Endothelial cell of umbilical vein (primary cell): ENCODE measurements around the gene HBM. TPM values are rescaled to one million over a fixed set of nuclear protein-coding genes. Genes with fewer than 3 reads are reported as not detected.

ENCODE experiments used
- BruUV-seq: library from RNA; stranded (reverse); fragments of 400-500 nt; replicated peaks from 2 replicates; lab custom pipeline; 2021; lab: Mats Ljungman, UMichigan
- CTCF ChIA-PET: fragments of 300-600, 350-600 bp; sonication (Branson Sonifier 250); formaldehyde crosslinking; loops from one replicate; lab custom pipeline; 2021; ENCODE audit warnings: antibody characterized with exemption, inconsistent platforms; lab: Charles Lee
- POLR2A ChIA-PET: fragments of 300-600, 350-600 bp; sonication (Branson Sonifier 250); formaldehyde crosslinking; loops from one replicate; lab custom pipeline; 2021; ENCODE audit warnings: antibody characterized with exemption, inconsistent platforms; lab: Charles Lee
- DNase-seq: peaks from one replicate; pipeline ENCODE4 v3.0.0-alpha.2; 2011; ENCODE audit warnings: low read depth, low spot score
- FAIRE-seq: peaks from 2 replicates; lab custom pipeline; 2011; peaks lifted over from hg19 to GRCh38; lab: Jason Lieb, UNC
- H2AFZ ChIP-seq: 2 replicates; pipeline ENCODE4 v1.6.0; 2012; ENCODE audit warnings: low read depth, low read length, control low read depth, inconsistent platforms
- H3K27ac ChIP-seq: 2 replicates; pipeline ENCODE4 v1.5.1; 2011; ENCODE audit warnings: low read depth, mild to moderate bottlenecking, control low read depth, low read length, moderate library complexity; ENCODE audit not compliant: insufficient read depth
- H3K27me3 ChIP-seq, 2 experiments: 2 replicates each; pipeline versions ENCODE4 v1.6.0 to v1.6.1; 2011; ENCODE audit warnings: low read length in 2 of 2, mixed read lengths in 1 of 2; ENCODE audit not compliant: control insufficient read depth in 2 of 2, insufficient read depth in 2 of 2
- H3K36me3 ChIP-seq, 2 experiments: 2 replicates in 1 of 2; 3 replicates in 1 of 2; pipeline ENCODE4 v1.5.1; 2011; ENCODE audit warnings: low read length in 2 of 2, mild to moderate bottlenecking in 1 of 2, moderate library complexity in 1 of 2; ENCODE audit not compliant: control insufficient read depth in 2 of 2, insufficient read depth in 2 of 2; ENCODE audit errors: extremely low read depth in 1 of 2
- H3K4me1 ChIP-seq: 3 replicates; pipeline ENCODE4 v1.5.1; 2011; ENCODE audit warnings: mild to moderate bottlenecking, low read length; ENCODE audit not compliant: control insufficient read depth, insufficient read depth; ENCODE audit errors: extremely low read depth
- H3K4me2 ChIP-seq: 2 replicates; pipeline ENCODE4 v1.6.1; 2011; ENCODE audit warnings: low read length, control low read depth, mixed read lengths; ENCODE audit not compliant: insufficient read depth
- H3K4me3 ChIP-seq, 3 experiments: fragments of 200-600 bp in 1 of 3; sonication (generic), shearing (Covaris generic) in 1 of 3; replicated peaks in 1 of 3; 2 replicates each; pipeline ENCODE4 v1.5.1; 2011 to 2016; ENCODE audit warnings: control low read depth in 3 of 3, low read length in 3 of 3, mild to moderate bottlenecking in 2 of 3, inconsistent platforms in 1 of 3, low read depth in 1 of 3, moderate library complexity in 1 of 3; ENCODE audit not compliant: insufficient read depth in 1 of 3
- H3K79me2 ChIP-seq: 2 replicates; pipeline ENCODE4 v1.6.0; 2012; ENCODE audit warnings: low read length, inconsistent platforms; ENCODE audit not compliant: control insufficient read depth, insufficient read depth
- H3K9ac ChIP-seq: replicated peaks from 2 replicates; pipeline ENCODE3; 2011; ENCODE audit warnings: low read length, control low read depth; ENCODE audit not compliant: insufficient read depth; ENCODE audit errors: extremely low read depth
- H3K9me1 ChIP-seq: replicated peaks from 3 replicates; pipeline ENCODE4 v1.6.0; 2011; ENCODE audit warnings: mild to moderate bottlenecking, low read length; ENCODE audit not compliant: control insufficient read depth, insufficient read depth; ENCODE audit errors: extremely low read depth
- H3K9me3 ChIP-seq: replicated peaks from 2 replicates; pipeline ENCODE4 v1.5.1; 2012; ENCODE audit warnings: low read length, inconsistent platforms; ENCODE audit not compliant: control insufficient read depth, insufficient read depth
- H4K20me1 ChIP-seq: replicated peaks from 2 replicates; pipeline ENCODE3; 2011; ENCODE audit warnings: mild to moderate bottlenecking, low read length; ENCODE audit not compliant: control insufficient read depth, insufficient read depth; ENCODE audit errors: extremely low read depth
- CTCF ChIP-seq, 2 donors: IDR thresholded peaks; 1 replicate in 1 of 2; 2 replicates in 1 of 2; pipeline ENCODE4 v1.5.1; 2011; ENCODE audit warnings: low read length in 2 of 2, mild to moderate bottlenecking in 2 of 2, moderate library complexity in 2 of 2, control low read depth in 1 of 2, inconsistent platforms in 1 of 2, low read depth in 1 of 2; ENCODE audit not compliant: insufficient read depth in 1 of 2; ENCODE audit errors: extremely low read depth in 1 of 2
- JUN ChIP-seq: IDR thresholded peaks from 2 replicates; pipeline ENCODE4 v1.6.1; 2011; ENCODE audit warnings: borderline replicate concordance, low read depth; ENCODE audit not compliant: insufficient read length, insufficient read depth
- MYC ChIP-seq: IDR thresholded peaks from one replicate; pipeline ENCODE4 v1.6.1; 2011; ENCODE audit warnings: mild to moderate bottlenecking, low read depth, low read length
- dilution Hi-C: fragments of 300-500 bp; cut with MboI; formaldehyde crosslinking; loops from one replicate; pipeline ENCODE4 v1.15.0; 2019; ENCODE audit warnings: low sequenced_read_pairs; ENCODE audit not compliant: extremely low pct_ligation_motif_present
- intact Hi-C: fragments of 100-400 bp; cut with micrococcal nuclease; formaldehyde crosslinking; loops from one replicate; pipeline ENCODE4 v1.10.0; 2022
- polyA plus RNA-seq, 4 experiments: library from polyadenylated mRNA; depleted of rRNA in 3 of 4; stranded (reverse) in 3 of 4; unstranded in 1 of 4; fragments of >200 nt; gene quantifications; 2 replicates each; pipeline versions ENCODE4 v1.2.1 to v1.2.3, GENCODE V29; 2011 to 2012; ENCODE audit warnings: missing spikeins in 1 of 4
- total RNA-seq: library from RNA; stranded (reverse); gene quantifications from 2 replicates; pipeline ENCODE4 v1.2.3, GENCODE V29; 2021

Gene HBM
- total and polyA plus RNA-seq, 2 donors (not counting 3 experiments of a cell fraction or from before 2014, with no cell fraction given) = not detected

- dilution Hi-C loops (no loop called here), intact Hi-C loops (loop anchor here (2.0 kb wide), 1 partner anchor 63 kb away; the partner anchor contains the start of gene HBQ1)
- ChIA-PET CTCF (interaction anchor here (0.7 to 4.0 kb wide), 11 partner anchors 8 to 244 kb away, joined by 3 to 34 read pairs (median 5); partner anchors contain the start of genes HBQ1 and NPRL3), POLR2A (no interaction called here)
- BruUV-seq = no TSS peak
- DNase-seq (peak; percentile 48), FAIRE-seq (peak; percentile 49)
- Histone ChIP-seq H3K79me2 (no peaks in the 10 kb centered on the region), H3K9me3 (no peaks in the 10 kb centered on the region), H2AFZ (no peak overlapping the region), H3K9me1 (no peaks in the 10 kb centered on the region), H3K27ac (no peak overlapping the region), H3K9ac (no peak overlapping the region), H3K4me1 (peaks cover 11% of the 10 kb centered on the region), H3K4me2 (no peak overlapping the region), H3K4me3 (no peak overlapping the region), H4K20me1 (no peaks in the 10 kb centered on the region), H3K27me3 (no peaks in the 10 kb centered on the region), H3K36me3 (peaks cover 0 to 2% of the 10 kb centered on the region in 2 experiments)
- TF ChIP-seq CTCF (IDR thresholded peaks at IDR 0.05; ENCODE audit: extremely low read depth in 1 of 2, insufficient read depth in 1 of 2, low read depth in 1 of 2, low read length in 2 of 2) (peak; percentile 66 to 85), MYC (no peak)
Observed at GRCh38 chr16:117379-118365, 48.1 kb upstream of the HBM start.

GRCh38 chr16:118857-119256 lies 46.9 kb upstream of the HBM start:
- no peak overlapping the region for H2AFZ ChIP-seq
- H3K27ac ChIP-seq = no peak overlapping the region
- no peak overlapping the region for H3K9ac ChIP-seq
- POLR2A ChIA-PET = no interaction called here
- H3K4me2 ChIP-seq = no peak overlapping the region
- TF ChIP-seq JUN (no peak), MYC (no peak), CTCF (IDR thresholded peaks at IDR 0.05; ENCODE audit: extremely low read depth in 1 of 2, insufficient read depth in 1 of 2, low read depth in 1 of 2, low read length in 2 of 2) (no peak)
- no peaks in the 10 kb centered on the region for H3K9me1 ChIP-seq
- dilution Hi-C loops = no loop called here
- peaks cover 2% of the 10 kb centered on the region for H3K4me1 ChIP-seq
- no peaks in the 10 kb centered on the region for H3K79me2 ChIP-seq
- no peaks in the 10 kb centered on the region for H3K9me3 ChIP-seq
- BruUV-seq = no TSS peak
- H3K27me3 ChIP-seq = no peaks in the 10 kb centered on the region
- H3K36me3 ChIP-seq = peaks cover 0 to 7% of the 10 kb centered on the region in 2 experiments
- no peak overlapping the region for H3K4me3 ChIP-seq
- no peak for FAIRE-seq
- DNase-seq = no peak
- no peaks in the 10 kb centered on the region for H4K20me1 ChIP-seq
- intact Hi-C loops = no loop called here
- CTCF ChIA-PET = interaction anchor here (1.6 to 4.0 kb wide), 4 partner anchors 12 to 243 kb away, joined by 4 to 34 read pairs (median 18); partner anchors contain the start of gene HBQ1
